CD4-positive, alpha-beta memory T cell (primary cell): ENCODE measurements around the gene TCF7L2. TPM values are rescaled to one million over a fixed set of nuclear protein-coding genes. Genes with fewer than 3 reads are reported as not detected.

Source experiments
- CTCF ChIA-PET: fragments of 350-600 bp; sonication (Branson Sonifier 250); formaldehyde crosslinking; loops from one replicate; lab custom pipeline; 2021; ENCODE audit warnings: inconsistent platforms; ENCODE audit not compliant: partially characterized antibody; lab: Charles Lee
- POLR2A ChIA-PET: fragments of 350-600 bp; sonication (Branson Sonifier 250); formaldehyde crosslinking; loops from one replicate; lab custom pipeline; 2021; ENCODE audit not compliant: partially characterized antibody; lab: Charles Lee
- DNase-seq, 5 donors: peaks; one replicate each; pipeline versions ENCODE4 v3.0.0 to v3.0.0-alpha.2; 2020 to 2022; ENCODE audit warnings: mixed read lengths in 1 of 5
- H3K27ac ChIP-seq: one replicate; pipeline ENCODE4 v1.7.0; 2013; ENCODE audit warnings: low read depth, low read length
- H3K27me3 ChIP-seq: 2 replicates; pipeline ENCODE4 v1.7.0; 2013; ENCODE audit warnings: mild to moderate bottlenecking, low read length, moderate library complexity; ENCODE audit not compliant: insufficient read depth
- H3K36me3 ChIP-seq: 2 replicates; pipeline ENCODE4 v1.7.0; 2013; ENCODE audit warnings: mild to moderate bottlenecking, low read length, moderate library complexity; ENCODE audit not compliant: insufficient read depth
- H3K4me1 ChIP-seq: 2 replicates; pipeline ENCODE4 v1.7.0; 2013; ENCODE audit warnings: mild to moderate bottlenecking, low read length, moderate library complexity; ENCODE audit not compliant: insufficient read depth
- H3K4me3 ChIP-seq, 2 donors: one replicate each; pipeline ENCODE4 v1.7.0; 2013; ENCODE audit warnings: low read length in 2 of 2, mild to moderate bottlenecking in 1 of 2
- H3K9me3 ChIP-seq, 2 donors: one replicate each; pipeline ENCODE4 v1.7.0; 2013; ENCODE audit warnings: low read length in 2 of 2, control low read depth in 1 of 2; ENCODE audit not compliant: control insufficient read depth in 1 of 2
- H3K27ac Mint-ChIP-seq, 7 donors: one replicate each; pipeline ENCODE4 v1.8.0; 2020 to 2021; ENCODE audit warnings: mixed read lengths in 7 of 7, mild to moderate bottlenecking in 6 of 7, inconsistent platforms in 3 of 7, moderate library complexity in 3 of 7
- H3K27me3 Mint-ChIP-seq, 2 donors: one replicate each; pipeline ENCODE4 v1.8.0; 2020 to 2021; ENCODE audit warnings: mixed read lengths in 2 of 2
- H3K36me3 Mint-ChIP-seq, 2 donors: one replicate each; pipeline ENCODE4 v1.8.0; 2020 to 2021; ENCODE audit warnings: mixed read lengths in 2 of 2, inconsistent platforms in 1 of 2, mild to moderate bottlenecking in 1 of 2
- H3K4me1 Mint-ChIP-seq, 4 donors: one replicate each; pipeline ENCODE4 v1.8.0; 2020 to 2021; ENCODE audit warnings: mixed read lengths in 4 of 4, mild to moderate bottlenecking in 1 of 4
- H3K4me3 Mint-ChIP-seq, 8 donors: one replicate each; pipeline ENCODE4 v1.8.0; 2020 to 2021; ENCODE audit warnings: mixed read lengths in 8 of 8, mild to moderate bottlenecking in 7 of 8, moderate library complexity in 6 of 8, inconsistent platforms in 3 of 8
- H3K9me3 Mint-ChIP-seq, 8 donors: one replicate each; pipeline ENCODE4 v1.8.0; 2020 to 2021; ENCODE audit warnings: mixed read lengths in 8 of 8, mild to moderate bottlenecking in 5 of 8, inconsistent platforms in 3 of 8, moderate library complexity in 1 of 8
- intact Hi-C: fragments of 100-400 bp; cut with micrococcal nuclease; formaldehyde crosslinking; loops from one replicate; pipeline ENCODE4 v1.15.1; 2023
- polyA plus RNA-seq, 2 donors: library from polyadenylated mRNA; unstranded; fragments of 300-500 nt; fragmentation: Illumina TruSeq; gene quantifications; one replicate each; pipeline ENCODE4 v1.2.3, GENCODE V29; 2021
- total RNA-seq, 2 experiments: library from RNA; stranded (reverse); gene quantifications; one replicate each; pipeline ENCODE4 v1.2.3, GENCODE V29; 2021

The TCF7L2 gene
- total and polyA plus RNA-seq, 4 experiments from 2014 or later, result 0.16 to 3.2 (median 1.8) TPM

DNA sequence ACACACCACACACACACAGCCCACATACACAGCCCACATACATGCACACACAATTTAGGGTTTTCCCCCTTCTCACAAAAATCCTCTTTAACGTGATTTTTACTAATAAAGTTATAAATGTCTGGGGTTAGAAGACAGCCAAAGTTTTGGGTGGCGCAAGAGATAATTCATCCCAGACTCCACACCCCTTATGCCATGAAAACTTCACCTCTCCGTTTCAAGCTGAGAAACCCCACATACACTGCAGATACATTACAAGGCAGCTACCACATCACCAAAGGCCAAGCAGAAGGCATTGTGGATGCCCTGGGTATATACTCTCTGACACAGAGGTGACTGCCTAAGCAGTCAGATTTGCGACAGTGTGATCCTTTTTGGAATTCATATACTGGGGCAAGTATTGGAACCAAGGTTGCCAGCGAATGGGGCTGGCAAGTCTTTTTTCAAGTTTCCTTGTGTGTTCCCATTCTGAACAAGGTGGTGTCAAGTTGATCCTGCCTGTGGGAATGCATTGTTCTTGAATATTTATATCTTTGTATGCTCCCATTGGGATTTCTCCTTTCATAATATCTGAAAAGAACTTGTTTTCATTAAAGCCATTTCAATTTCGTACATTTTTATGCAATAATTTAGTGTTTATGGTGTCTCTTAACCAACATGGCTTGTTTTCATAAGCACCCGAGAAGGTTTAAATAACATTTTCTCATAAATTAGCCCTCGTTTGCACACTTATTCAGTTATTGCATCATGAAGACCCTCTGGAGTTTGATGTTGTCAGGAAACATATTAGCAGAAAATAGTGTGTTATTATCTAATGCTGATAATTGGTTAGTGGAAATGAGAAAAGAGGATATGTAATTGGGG is 130.2 kb downstream of the TCF7L2 start:
- no peak for DNase-seq
- H3K36me3 ChIP-seq, result no peaks in the 10 kb centered on the region
- ChIA-PET POLR2A (interaction anchor here (0.6 kb wide), 1 partner anchor 79 kb away, joined by 3 read pairs; no protein-coding TSS in a partner anchor), CTCF (no interaction called here)
- H3K9me3 ChIP-seq, result no peaks in the 10 kb centered on the region
- H3K4me3 ChIP-seq, result no peak overlapping the region
- no peak overlapping the region for H3K27ac Mint-ChIP-seq
- H3K27ac ChIP-seq, result no peak overlapping the region
- H3K36me3 Mint-ChIP-seq, result no peaks in the 10 kb centered on the region
- no peak overlapping the region for H3K4me3 Mint-ChIP-seq
- H3K9me3 Mint-ChIP-seq, result no peaks in the 10 kb centered on the region
- peaks cover 0 to 4% of the 10 kb centered on the region in 2 donors for H3K27me3 Mint-ChIP-seq
- no peaks in the 10 kb centered on the region for H3K4me1 ChIP-seq
- H3K4me1 Mint-ChIP-seq, result no peaks in the 10 kb centered on the region
- intact Hi-C loops, result no loop called here
- H3K27me3 ChIP-seq, result no peaks in the 10 kb centered on the region

GRCh38 chr10:113080925-113081229 is 130.8 kb downstream of the TCF7L2 start:
- no peak overlapping the region for H3K27ac ChIP-seq
- H3K36me3 ChIP-seq, result no peaks in the 10 kb centered on the region
- CTCF ChIA-PET, result no interaction called here
- no peaks in the 10 kb centered on the region for H3K9me3 ChIP-seq
- no peaks in the 10 kb centered on the region for H3K27me3 ChIP-seq
- DNase-seq, result no peak
- no peak overlapping the region for H3K4me3 Mint-ChIP-seq
- H3K4me1 Mint-ChIP-seq, result no peaks in the 10 kb centered on the region
- no peak overlapping the region for H3K27ac Mint-ChIP-seq
- no peaks in the 10 kb centered on the region for H3K36me3 Mint-ChIP-seq
- no peaks in the 10 kb centered on the region for H3K4me1 ChIP-seq
- intact Hi-C loops, result no loop called here
- H3K27me3 Mint-ChIP-seq, result peaks cover 0 to 4% of the 10 kb centered on the region in 2 donors
- H3K9me3 Mint-ChIP-seq, result no peaks in the 10 kb centered on the region
- no peak overlapping the region for H3K4me3 ChIP-seq
- POLR2A ChIA-PET, result no interaction called here

GRCh38 chr10:113084031-113084430 is 134.0 kb downstream of the TCF7L2 start:
- POLR2A ChIA-PET, result no interaction called here
- peaks cover 0 to 1% of the 10 kb centered on the region in 2 donors for H3K36me3 Mint-ChIP-seq

GRCh38 chr10:113085776-113086175 is 135.7 kb downstream of the TCF7L2 start:
- H3K27me3 Mint-ChIP-seq, result peaks cover 2 to 4% of the 10 kb centered on the region in 2 donors
- peaks cover 0 to 2% (median 0%) of the 10 kb centered on the region in 8 donors for H3K9me3 Mint-ChIP-seq
- Histone ChIP-seq H3K27ac (no peak overlapping the region), H3K36me3 (no peaks in the 10 kb centered on the region), H3K4me1 (no peaks in the 10 kb centered on the region), H3K9me3 (no peaks in the 10 kb centered on the region), H3K27me3 (no peaks in the 10 kb centered on the region), H3K4me3 (no peak overlapping the region)
- no peak overlapping the region for H3K4me3 Mint-ChIP-seq
- POLR2A ChIA-PET, result no interaction called here
- peaks cover 0 to 2% of the 10 kb centered on the region in 2 donors for H3K36me3 Mint-ChIP-seq
- H3K4me1 Mint-ChIP-seq, result no peaks in the 10 kb centered on the region
- DNase-seq, result no peak
- CTCF ChIA-PET, result no interaction called here
- intact Hi-C loops, result no loop called here
- H3K27ac Mint-ChIP-seq, result no peak overlapping the region

More at GRCh38 chr10:113084031-113084430, 134.0 kb downstream of the TCF7L2 start:
- peaks cover 2 to 4% of the 10 kb centered on the region in 2 donors for H3K27me3 Mint-ChIP-seq
- Histone ChIP-seq H3K4me3 (no peak overlapping the region), H3K27me3 (no peaks in the 10 kb centered on the region), H3K9me3 (no peaks in the 10 kb centered on the region), H3K27ac (no peak overlapping the region), H3K4me1 (no peaks in the 10 kb centered on the region), H3K36me3 (no peaks in the 10 kb centered on the region)
- intact Hi-C loops, result no loop called here
- no peak overlapping the region for H3K4me3 Mint-ChIP-seq
- CTCF ChIA-PET, result no interaction called here
- H3K4me1 Mint-ChIP-seq, result no peaks in the 10 kb centered on the region
- peaks cover 0 to 1% (median 0%) of the 10 kb centered on the region in 8 donors for H3K9me3 Mint-ChIP-seq
- no peak for DNase-seq
- H3K27ac Mint-ChIP-seq, result no peak overlapping the region

DNA sequence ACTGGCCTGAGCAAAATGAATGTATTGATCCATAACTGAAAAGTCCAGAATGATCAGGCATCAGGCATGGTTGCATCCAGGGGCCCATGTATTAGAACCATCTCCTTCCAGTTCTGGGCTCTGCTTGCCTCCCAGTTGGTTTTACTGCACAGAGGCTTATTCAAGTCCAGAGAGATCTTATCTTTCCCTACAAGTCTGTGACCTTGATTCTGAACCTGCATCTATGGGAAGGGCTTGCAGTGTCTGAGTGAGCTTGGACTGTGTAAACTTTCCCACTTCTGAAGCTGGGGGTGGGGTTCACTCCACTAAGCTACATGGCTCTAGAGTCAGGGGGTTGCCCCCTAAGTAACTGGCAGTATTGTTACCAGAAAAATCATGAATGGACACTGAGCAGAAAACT is 136.2 kb downstream of the TCF7L2 start:
- POLR2A ChIA-PET, result no interaction called here
- Histone ChIP-seq H3K36me3 (no peaks in the 10 kb centered on the region), H3K9me3 (no peaks in the 10 kb centered on the region), H3K27ac (no peak overlapping the region), H3K4me3 (no peak overlapping the region), H3K4me1 (no peaks in the 10 kb centered on the region), H3K27me3 (no peaks in the 10 kb centered on the region)
- Mint-ChIP-seq H3K27ac (no peak overlapping the region), H3K4me1 (no peaks in the 10 kb centered on the region), H3K4me3 (no peak overlapping the region), H3K36me3 (peaks cover 0 to 2% of the 10 kb centered on the region in 2 donors), H3K9me3 (peaks cover 0 to 2% (median 0%) of the 10 kb centered on the region in 8 donors), H3K27me3 (peaks cover 2 to 3% of the 10 kb centered on the region in 2 donors)
- no peak for DNase-seq
- intact Hi-C loops, result no loop called here
- CTCF ChIA-PET, result no interaction called here

DNA sequence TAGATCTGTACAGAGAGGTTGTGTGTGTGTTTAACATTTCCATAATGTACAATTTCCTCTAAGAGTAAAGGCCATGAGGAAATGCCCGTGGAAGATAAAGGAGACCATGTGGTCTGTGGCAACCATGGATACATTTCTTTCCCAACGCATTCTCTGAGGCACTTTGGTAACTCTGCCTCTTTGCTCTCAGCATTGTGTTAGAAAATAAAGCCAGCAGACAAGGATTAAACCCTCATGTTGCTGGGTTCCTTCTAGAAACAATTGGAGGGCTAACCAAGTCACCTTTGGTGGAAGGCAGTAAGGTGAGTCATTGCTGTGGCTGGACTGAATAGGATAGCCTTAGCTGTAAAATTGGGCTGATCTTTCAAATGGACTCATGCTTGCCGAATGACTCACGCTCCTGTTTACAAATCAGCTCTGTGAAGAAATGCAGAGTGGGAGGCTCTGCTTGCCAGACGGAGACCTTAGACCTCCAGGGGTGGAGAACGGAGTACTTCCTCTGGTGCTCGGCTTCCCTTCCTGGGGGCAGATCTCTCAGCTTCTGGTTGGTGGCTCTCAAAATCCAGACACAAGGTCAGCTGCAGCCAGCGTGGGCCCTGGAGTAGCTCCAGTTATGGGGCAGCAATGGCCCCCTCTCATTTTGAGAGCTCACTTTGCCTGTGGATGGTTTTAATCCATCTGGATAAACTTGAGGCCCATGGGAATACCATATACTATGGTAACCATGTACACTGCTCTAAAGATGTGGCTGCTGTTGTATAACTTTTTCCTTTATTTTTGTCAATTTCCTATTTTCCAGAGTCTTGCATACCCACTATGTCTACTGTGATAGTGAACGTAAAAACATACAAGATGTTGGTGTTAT is 137.3 kb downstream of the TCF7L2 start:
- intact Hi-C loops, result no loop called here
- CTCF ChIA-PET, result no interaction called here
- Histone ChIP-seq H3K9me3 (no peaks in the 10 kb centered on the region), H3K36me3 (no peaks in the 10 kb centered on the region), H3K27me3 (no peaks in the 10 kb centered on the region), H3K27ac (no peak overlapping the region), H3K4me3 (no peak overlapping the region), H3K4me1 (no peaks in the 10 kb centered on the region)
- H3K27ac Mint-ChIP-seq, result no peak overlapping the region
- peaks cover 0 to 2% of the 10 kb centered on the region in 2 donors for H3K27me3 Mint-ChIP-seq
- POLR2A ChIA-PET, result no interaction called here
- no peak overlapping the region for H3K4me3 Mint-ChIP-seq
- DNase-seq, result no peak
- peaks cover 0 to 2% of the 10 kb centered on the region in 2 donors for H3K36me3 Mint-ChIP-seq
- H3K4me1 Mint-ChIP-seq, result no peaks in the 10 kb centered on the region
- peaks cover 0 to 3% (median 0%) of the 10 kb centered on the region in 8 donors for H3K9me3 Mint-ChIP-seq

DNA sequence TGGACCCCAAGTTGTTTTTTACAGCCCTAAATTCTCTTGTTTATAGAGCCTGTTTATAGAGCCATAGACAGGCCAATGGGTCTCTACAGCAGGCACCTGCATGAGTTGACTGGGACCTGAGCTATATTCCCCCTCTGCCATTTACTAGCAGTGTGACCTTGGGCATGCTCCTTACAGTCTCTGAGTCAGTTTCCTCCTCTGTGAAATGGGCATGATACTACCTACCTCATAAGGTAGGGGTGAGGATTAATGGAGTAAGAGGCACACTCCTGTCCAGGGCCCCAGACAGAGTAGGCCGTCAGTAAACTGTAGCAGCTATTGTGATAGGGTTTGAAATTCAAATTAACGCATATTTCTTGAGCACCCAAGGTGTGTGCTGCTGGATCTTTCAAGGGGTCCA is 138.1 kb downstream of the TCF7L2 start:
- Histone ChIP-seq H3K36me3 (no peaks in the 10 kb centered on the region), H3K9me3 (no peaks in the 10 kb centered on the region), H3K4me3 (no peak overlapping the region), H3K27me3 (no peaks in the 10 kb centered on the region), H3K27ac (no peak overlapping the region), H3K4me1 (peaks cover 2% of the 10 kb centered on the region)
- Mint-ChIP-seq H3K27me3 (peaks cover 0 to 2% of the 10 kb centered on the region in 2 donors), H3K27ac (no peak overlapping the region), H3K4me3 (no peak overlapping the region), H3K4me1 (peaks cover 3 to 4% (median 3%) of the 10 kb centered on the region in 4 donors), H3K36me3 (peaks cover 0 to 2% of the 10 kb centered on the region in 2 donors), H3K9me3 (peaks cover 0 to 3% (median 0%) of the 10 kb centered on the region in 8 donors)
- no peak for DNase-seq
- intact Hi-C loops, result no loop called here
- ChIA-PET POLR2A (no interaction called here), CTCF (no interaction called here)
